Cardiac muscle cell (in vitro differentiated cells and primary cell): ENCODE data around the gene ADAMTS16. TPM values are rescaled to one million over a fixed set of nuclear protein-coding genes. Genes with fewer than 3 reads are reported as not detected.

Source experiments
- DNase-seq, 2 donors: peaks; one replicate each; pipeline versions ENCODE4 v3.0.0 to v3.0.0-alpha.2; 2010 to 2017; ENCODE audit warnings: low read depth in 1 of 2, low spot score in 1 of 2
- H3K27ac ChIP-seq: fragments of 200-600 bp; sonication (generic); 2 replicates; pipeline ENCODE4 v1.5.1; 2016
- H3K27me3 ChIP-seq: fragments of 200-600 bp; sonication (generic); 2 replicates; pipeline ENCODE4 v1.6.0; 2016; ENCODE audit warnings: control low read depth
- H3K36me3 ChIP-seq: fragments of 200-600 bp; sonication (generic); 2 replicates; pipeline ENCODE4 v1.5.1; 2016; ENCODE audit warnings: control low read depth
- H3K4me1 ChIP-seq: fragments of 200-600 bp; sonication (generic); 2 replicates; pipeline ENCODE4 v1.8.1; 2017; ENCODE audit warnings: low read depth, mild to moderate bottlenecking, mixed run types
- H3K4me3 ChIP-seq: fragments of 200-600 bp; sonication (generic); 2 replicates; pipeline ENCODE4 v1.5.1; 2016; ENCODE audit warnings: mild to moderate bottlenecking
- H3K9me3 ChIP-seq: fragments of 200-600 bp; sonication (generic); 2 replicates; pipeline ENCODE4 v1.5.1; 2017; ENCODE audit warnings: low read depth, mild to moderate bottlenecking, control low read depth
- polyA plus RNA-seq: library from polyadenylated mRNA; unstranded; fragments of >200 nt; fragmentation: Nextera tagmentation; extraction: Ambion mirVana; gene quantifications from 2 replicates; pipeline ENCODE4 v1.2.1, GENCODE V29; 2016
- total RNA-seq: library from RNA; depleted of rRNA; stranded (reverse); fragments of >200 nt; gene quantifications from 2 replicates; pipeline ENCODE4 v1.2.3, GENCODE V29; 2016
- TF ChIP-seq, protein P1 (sequence below): IDR thresholded peaks from 2 replicates; pipeline ENCODE4 v1.5.1; 2012; ENCODE audit warnings: low read depth, mild to moderate bottlenecking, low read length

Gene ADAMTS16
- total and polyA plus RNA-seq, 2 experiments from 2014 or later, result not detected

DNA sequence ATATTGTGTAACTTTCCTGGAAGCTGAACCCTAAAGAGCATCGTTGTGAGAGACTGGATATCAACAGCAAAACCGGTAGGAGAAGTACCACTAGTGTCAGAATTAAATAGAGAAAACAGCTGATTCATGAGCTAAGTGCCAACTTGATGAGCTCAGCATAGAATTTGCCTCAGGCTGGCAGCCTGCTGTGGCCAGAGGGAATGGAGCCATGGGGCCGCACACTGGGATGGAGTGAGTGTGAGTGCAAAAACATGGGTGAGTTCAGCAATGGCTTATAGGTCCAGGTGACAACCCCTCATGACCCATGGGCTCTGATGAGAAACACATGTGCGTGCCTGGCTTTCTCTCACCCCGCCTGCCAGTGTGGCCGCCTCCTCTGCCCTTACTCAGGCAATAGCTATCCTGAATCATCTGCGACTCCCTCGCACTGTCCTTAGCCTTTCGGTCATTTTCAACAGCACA, 25.4 kb downstream of the ADAMTS16 start:
- TF ChIP-seq, protein P1, sequence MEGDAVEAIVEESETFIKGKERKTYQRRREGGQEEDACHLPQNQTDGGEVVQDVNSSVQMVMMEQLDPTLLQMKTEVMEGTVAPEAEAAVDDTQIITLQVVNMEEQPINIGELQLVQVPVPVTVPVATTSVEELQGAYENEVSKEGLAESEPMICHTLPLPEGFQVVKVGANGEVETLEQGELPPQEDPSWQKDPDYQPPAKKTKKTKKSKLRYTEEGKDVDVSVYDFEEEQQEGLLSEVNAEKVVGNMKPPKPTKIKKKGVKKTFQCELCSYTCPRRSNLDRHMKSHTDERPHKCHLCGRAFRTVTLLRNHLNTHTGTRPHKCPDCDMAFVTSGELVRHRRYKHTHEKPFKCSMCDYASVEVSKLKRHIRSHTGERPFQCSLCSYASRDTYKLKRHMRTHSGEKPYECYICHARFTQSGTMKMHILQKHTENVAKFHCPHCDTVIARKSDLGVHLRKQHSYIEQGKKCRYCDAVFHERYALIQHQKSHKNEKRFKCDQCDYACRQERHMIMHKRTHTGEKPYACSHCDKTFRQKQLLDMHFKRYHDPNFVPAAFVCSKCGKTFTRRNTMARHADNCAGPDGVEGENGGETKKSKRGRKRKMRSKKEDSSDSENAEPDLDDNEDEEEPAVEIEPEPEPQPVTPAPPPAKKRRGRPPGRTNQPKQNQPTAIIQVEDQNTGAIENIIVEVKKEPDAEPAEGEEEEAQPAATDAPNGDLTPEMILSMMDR, result no peak
- no peaks in the 10 kb centered on the region for H3K36me3 ChIP-seq
- peak in 1 of 2 donors; percentile 2 for DNase-seq
- H3K4me3 ChIP-seq, result no peak overlapping the region
- H3K27ac ChIP-seq, result no peak overlapping the region
- no peaks in the 10 kb centered on the region for H3K9me3 ChIP-seq
- no peaks in the 10 kb centered on the region for H3K27me3 ChIP-seq
- H3K4me1 ChIP-seq, result no peaks in the 10 kb centered on the region

DNA sequence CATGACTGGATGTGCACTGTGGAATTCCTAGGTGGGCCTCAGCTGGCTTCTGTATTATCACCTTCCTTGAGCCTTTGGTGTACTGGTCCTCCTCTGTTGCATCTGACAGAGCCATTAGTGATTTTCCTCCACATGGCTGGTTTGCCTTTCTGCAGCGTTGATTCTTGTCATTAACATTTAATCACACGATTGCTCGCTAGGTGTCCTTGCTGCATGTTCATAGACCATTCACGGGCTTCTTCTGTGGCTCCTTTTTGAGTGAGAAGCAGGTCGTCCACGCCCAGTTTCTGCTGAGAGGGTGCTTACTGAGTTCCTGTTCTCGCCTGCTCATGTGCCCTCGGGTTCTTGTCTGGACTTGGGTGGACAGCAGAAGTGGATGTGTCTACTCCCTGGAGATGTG, 29.3 kb downstream of the ADAMTS16 start:
- Histone ChIP-seq H3K4me1 (no peaks in the 10 kb centered on the region), H3K27me3 (no peaks in the 10 kb centered on the region), H3K27ac (no peak overlapping the region), H3K4me3 (no peak overlapping the region), H3K9me3 (no peaks in the 10 kb centered on the region), H3K36me3 (no peaks in the 10 kb centered on the region)
- no peak for DNase-seq
- TF ChIP-seq, protein P1, result no peak

DNA sequence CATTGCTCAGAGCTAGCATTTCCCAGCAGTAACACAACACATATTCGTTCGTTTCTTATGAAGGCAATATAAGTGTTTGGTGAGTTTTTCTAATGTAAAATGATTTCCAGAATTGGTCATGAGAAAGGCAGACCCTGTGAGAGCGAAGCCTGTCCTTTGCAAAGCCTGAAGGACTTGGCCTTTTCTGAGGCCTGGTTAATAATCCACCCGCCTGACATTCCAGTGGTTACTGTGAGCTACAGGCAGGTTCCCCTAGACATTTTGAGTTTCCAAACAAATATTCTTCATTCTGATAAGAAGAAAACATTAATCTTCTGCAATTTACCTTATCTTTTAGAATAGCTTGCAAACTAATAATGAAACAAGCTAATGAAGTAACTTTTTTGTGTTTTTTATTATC, 38.0 kb downstream of the ADAMTS16 start:
- Histone ChIP-seq H3K4me1 (no peaks in the 10 kb centered on the region), H3K27me3 (peaks cover 15% of the 10 kb centered on the region), H3K4me3 (no peak overlapping the region), H3K36me3 (no peaks in the 10 kb centered on the region), H3K27ac (no peak overlapping the region), H3K9me3 (no peaks in the 10 kb centered on the region)
- TF ChIP-seq, protein P1, result no peak
- DNase-seq, result peak in 1 of 2 donors; percentile 6

DNA sequence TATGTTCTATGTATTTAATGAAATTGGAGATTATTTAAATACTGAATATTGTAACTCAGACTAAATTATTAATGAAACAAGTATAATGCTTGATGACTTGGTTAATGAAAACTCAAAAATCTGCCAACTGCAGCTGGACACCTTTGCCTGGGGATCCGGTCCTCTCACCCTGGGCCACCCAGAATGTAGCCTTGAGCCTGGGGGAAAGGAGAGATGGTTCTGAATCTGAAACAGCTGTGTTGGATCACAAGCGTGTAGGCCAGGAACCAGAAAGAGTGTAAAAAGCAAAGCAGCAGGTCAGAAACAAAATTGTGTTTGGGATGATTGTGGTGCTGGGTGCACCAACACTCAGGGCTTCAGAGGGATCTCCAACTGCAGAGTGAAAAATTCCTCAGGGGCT, 38.5 kb downstream of the ADAMTS16 start:
- Histone ChIP-seq H3K4me1 (no peaks in the 10 kb centered on the region), H3K27me3 (peaks cover 18% of the 10 kb centered on the region), H3K9me3 (no peaks in the 10 kb centered on the region), H3K4me3 (no peak overlapping the region), H3K27ac (no peak overlapping the region), H3K36me3 (no peaks in the 10 kb centered on the region)
- TF ChIP-seq, protein P1, result no peak
- no peak for DNase-seq

DNA sequence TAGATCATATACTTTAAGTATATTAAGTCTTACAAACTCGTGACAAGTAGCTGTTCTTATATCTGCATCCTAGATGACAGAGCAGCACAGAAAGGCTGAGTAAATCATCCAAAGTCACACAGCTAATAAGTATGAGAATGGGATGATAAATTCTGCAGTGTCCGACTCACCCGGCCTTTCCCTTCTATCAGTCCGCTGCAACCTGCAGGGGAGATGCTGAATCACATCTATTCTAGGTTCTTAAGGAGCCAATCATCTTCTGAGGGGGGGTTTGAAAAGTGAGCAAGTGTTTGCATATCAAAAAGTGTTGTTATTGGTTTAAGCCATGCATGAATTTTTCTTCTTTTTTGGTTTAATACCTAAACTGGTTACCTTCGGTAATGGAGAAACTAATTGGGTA, 38.9 kb downstream of the ADAMTS16 start:
- no peak overlapping the region for H3K4me3 ChIP-seq
- H3K27me3 ChIP-seq, result peaks cover 21% of the 10 kb centered on the region
- H3K9me3 ChIP-seq, result no peaks in the 10 kb centered on the region
- DNase-seq, result no peak
- TF ChIP-seq, protein P1, result no peak
- no peaks in the 10 kb centered on the region for H3K36me3 ChIP-seq
- no peak overlapping the region for H3K27ac ChIP-seq
- no peaks in the 10 kb centered on the region for H3K4me1 ChIP-seq

DNA sequence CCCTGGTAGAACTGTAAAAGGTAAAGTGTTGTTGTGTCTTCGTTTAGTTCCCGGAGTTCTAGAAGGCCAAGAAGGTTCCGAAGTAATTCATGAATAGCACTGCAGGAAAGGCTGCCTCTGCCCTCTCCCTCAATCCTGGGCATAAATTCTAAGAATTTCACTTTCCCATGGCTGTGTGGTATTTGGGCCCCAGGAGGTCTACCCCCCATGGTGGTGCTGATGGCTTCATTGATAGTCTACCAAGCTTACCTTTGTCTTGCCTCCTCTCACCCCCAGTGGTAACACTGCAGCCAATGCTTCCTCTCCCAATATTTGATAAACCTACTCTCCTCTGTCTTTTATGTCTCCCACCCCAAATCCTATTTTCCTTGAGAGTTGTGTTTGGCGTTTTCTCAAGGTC, 39.5 kb downstream of the ADAMTS16 start:
- DNase-seq, result no peak
- Histone ChIP-seq H3K4me3 (no peak overlapping the region), H3K4me1 (no peaks in the 10 kb centered on the region), H3K27me3 (peaks cover 21% of the 10 kb centered on the region), H3K27ac (no peak overlapping the region), H3K36me3 (no peaks in the 10 kb centered on the region), H3K9me3 (no peaks in the 10 kb centered on the region)
- TF ChIP-seq, protein P1, result no peak
